ENCODE measurements around the gene SCGB3A2.

Gene SCGB3A2

GRCh38 chr5:147906326-147907095 is 28.0 kb downstream of the SCGB3A2 start, which contains the start of gene C5orf46:
C5orf46 (minus strand) TSS chr5:147906538; CDS start chr5:147906501, 37 bp downstream.
- no peaks in the 10 kb centered on the region for H3K4me1 ChIP-seq (ENCODE audit: control insufficient read depth, low read length)
- peaks cover 8% of the 10 kb centered on the region; the same call in 1 of the 2 replicates for H3K27me3 ChIP-seq (ENCODE audit: control insufficient read depth, low read length)
- H3K36me3 ChIP-seq (ENCODE audit: control insufficient read depth, low read length): no peaks in the 10 kb centered on the region
- no peaks in the 10 kb centered on the region for H3K79me2 ChIP-seq (ENCODE audit: control insufficient read depth, low read length)
- no peaks in the 10 kb centered on the region for H3K9me2 ChIP-seq (replicated peaks; ENCODE audit: control insufficient read depth, low read length)
- TF ChIP-seq CTCF (IDR thresholded peaks at IDR 0.05; ENCODE audit: low read depth, low read length, poor library complexity, severe bottlenecking): no peak
- TF ChIP-seq EZH2phosphoT487 (IDR thresholded peaks at IDR 0.05; ENCODE audit: borderline replicate concordance, low read length): no peak
- H3F3A ChIP-seq (ENCODE audit: control insufficient read depth, insufficient read depth): no peaks in the 10 kb centered on the region
- H3K4me3 ChIP-seq (ENCODE audit: low read length): no peak within 1 kb of the TSS
- no peaks in the 10 kb centered on the region for H3K9me3 ChIP-seq (ENCODE audit: control insufficient read depth, insufficient read depth, low read length)
- H3K27ac ChIP-seq (ENCODE audit: low read depth, low read length): no peak within 1 kb of the TSS
- no peak within 1 kb of the TSS for H3K4me2 ChIP-seq (ENCODE audit: low read length)
- no peaks in the 10 kb centered on the region for H4K20me1 ChIP-seq (ENCODE audit: control insufficient read depth, insufficient read depth, low read depth, low read length)

- Histone ChIP-seq H3F3A (ENCODE audit: control insufficient read depth, insufficient read depth) (no peaks in the 10 kb centered on the region), H4K20me1 (ENCODE audit: control insufficient read depth, insufficient read depth, low read depth, low read length) (no peaks in the 10 kb centered on the region), H3K36me3 (ENCODE audit: control insufficient read depth, low read length) (no peaks in the 10 kb centered on the region), H3K4me3 (ENCODE audit: low read length) (no peak overlapping the region), H3K79me2 (ENCODE audit: control insufficient read depth, low read length) (no peaks in the 10 kb centered on the region), H3K9me3 (ENCODE audit: control insufficient read depth, insufficient read depth, low read length) (no peaks in the 10 kb centered on the region), H3K9me2 (replicated peaks; ENCODE audit: control insufficient read depth, low read length) (no peaks in the 10 kb centered on the region), H3K27ac (ENCODE audit: low read depth, low read length) (no peak overlapping the region), H3K4me2 (ENCODE audit: low read length) (no peak overlapping the region), H3K4me1 (ENCODE audit: control insufficient read depth, low read length) (no peaks in the 10 kb centered on the region), H3K27me3 (ENCODE audit: control insufficient read depth, low read length) (peaks cover 8% of the 10 kb centered on the region; the same call in 1 of the 2 replicates)
- TF ChIP-seq EZH2phosphoT487 (IDR thresholded peaks at IDR 0.05; ENCODE audit: borderline replicate concordance, low read length): no peak
- TF ChIP-seq CTCF (IDR thresholded peaks at IDR 0.05; ENCODE audit: low read depth, low read length, poor library complexity, severe bottlenecking): no peak
Measured at GRCh38 chr5:147911427-147911826, 32.9 kb downstream of the SCGB3A2 start.

GRCh38 chr5:147912011-147912410 is 33.5 kb downstream of the SCGB3A2 start:
- no peaks in the 10 kb centered on the region for H4K20me1 ChIP-seq (ENCODE audit: control insufficient read depth, insufficient read depth, low read depth, low read length)
- H3K9me2 ChIP-seq (replicated peaks; ENCODE audit: control insufficient read depth, low read length): no peaks in the 10 kb centered on the region

More at GRCh38 chr5:147912011-147912410, 33.5 kb downstream of the SCGB3A2 start:
- Histone ChIP-seq H3K79me2 (ENCODE audit: control insufficient read depth, low read length) (no peaks in the 10 kb centered on the region), H3K4me1 (ENCODE audit: control insufficient read depth, low read length) (no peaks in the 10 kb centered on the region), H3F3A (ENCODE audit: control insufficient read depth, insufficient read depth) (no peaks in the 10 kb centered on the region), H3K4me3 (ENCODE audit: low read length) (no peak overlapping the region), H3K4me2 (ENCODE audit: low read length) (no peak overlapping the region), H3K27ac (ENCODE audit: low read depth, low read length) (no peak overlapping the region), H3K36me3 (ENCODE audit: control insufficient read depth, low read length) (no peaks in the 10 kb centered on the region), H3K27me3 (ENCODE audit: control insufficient read depth, low read length) (peaks cover 8% of the 10 kb centered on the region; the same call in 1 of the 2 replicates), H3K9me3 (ENCODE audit: control insufficient read depth, insufficient read depth, low read length) (no peaks in the 10 kb centered on the region)
- TF ChIP-seq CTCF (IDR thresholded peaks at IDR 0.05; ENCODE audit: low read depth, low read length, poor library complexity, severe bottlenecking) (no peak), EZH2phosphoT487 (IDR thresholded peaks at IDR 0.05; ENCODE audit: borderline replicate concordance, low read length) (no peak)

Measured in DOHH2 (cell line).